GM19240 (cell line): Measurements from ENCODE around the gene FIGLA.

Experiments
- DNase-seq: peaks from one replicate; pipeline ENCODE4 v3.0.0; 2011; ENCODE audit warnings: low spot score; ENCODE audit not compliant: insufficient read length

Gene FIGLA

DNA sequence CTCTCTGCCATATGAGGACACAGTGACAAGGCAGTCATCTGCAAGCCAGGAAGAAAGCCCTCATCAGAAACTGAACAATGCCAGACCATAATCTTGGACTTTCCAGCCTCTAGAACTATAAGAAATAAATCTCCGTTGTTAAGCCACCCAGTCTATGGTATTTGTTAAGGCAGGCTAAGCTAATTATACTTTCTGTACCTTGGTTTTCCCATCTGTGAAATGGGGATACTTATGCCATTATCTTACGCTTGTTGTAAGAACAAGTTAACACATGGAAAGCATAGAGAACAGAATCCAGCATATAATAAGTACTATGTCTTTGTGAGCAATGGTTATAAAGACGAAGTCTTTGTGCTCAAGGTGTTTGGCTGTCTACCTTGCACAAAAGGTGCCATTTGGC, 14.2 kb downstream of the FIGLA start:
- no peak for DNase-seq

GRCh38 chr2:70775141-70775540, 15.3 kb downstream of the FIGLA start:
- no peak for DNase-seq

DNA sequence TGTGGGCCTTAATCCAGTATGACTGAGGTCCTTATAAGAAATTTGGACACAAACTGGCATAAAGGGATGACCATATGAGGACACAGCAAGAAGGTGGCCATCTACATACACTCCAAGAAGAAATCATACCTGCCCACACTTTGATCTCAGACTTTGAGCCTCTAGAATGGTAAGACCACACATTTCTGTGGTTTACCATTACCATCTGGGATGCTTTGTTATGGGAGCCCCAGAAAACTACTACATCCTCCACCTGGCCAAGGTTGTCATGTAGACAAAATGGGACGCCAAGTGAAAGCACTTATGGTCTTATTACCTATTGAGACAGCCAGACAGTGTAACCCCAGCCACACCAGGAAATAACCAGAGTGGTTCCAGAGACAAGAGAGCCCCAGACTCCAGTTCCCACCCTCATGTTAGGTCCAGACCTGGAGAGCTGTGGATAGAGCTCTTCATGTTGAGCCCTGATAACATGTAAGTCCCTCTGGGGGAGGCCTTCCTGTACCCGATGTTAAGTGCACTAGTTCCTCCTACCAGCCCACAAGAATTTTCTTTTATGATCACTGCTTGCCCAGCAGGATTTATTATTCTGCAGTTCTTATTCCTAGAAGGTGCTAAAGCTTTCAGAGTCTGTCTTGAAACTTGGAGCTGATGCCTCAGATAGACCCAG, 17.8 kb downstream of the FIGLA start:
- DNase-seq = no peak

- DNase-seq = no peak
Measured at GRCh38 chr2:70771446-70771845, 19.0 kb downstream of the FIGLA start.

DNA sequence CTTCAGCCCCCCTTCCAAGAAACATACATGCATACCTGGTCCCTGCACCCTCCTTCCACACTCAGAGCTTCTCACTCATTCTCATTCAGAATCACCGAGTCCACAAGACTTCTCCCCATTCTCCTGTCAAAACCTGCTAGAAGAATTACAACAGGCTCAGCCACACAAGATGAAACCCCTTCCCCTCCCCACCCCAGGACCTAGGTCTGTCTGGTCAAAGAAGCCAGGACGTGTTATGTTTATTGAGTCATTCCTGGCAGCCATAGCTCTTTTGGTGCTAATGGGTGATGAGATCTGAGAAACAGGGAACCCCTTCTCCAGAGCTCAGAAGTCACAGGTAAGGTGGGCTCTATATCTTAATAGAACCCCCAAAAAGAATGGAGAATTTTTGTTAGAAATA, 21.0 kb downstream of the FIGLA start:
- DNase-seq = no peak

DNA sequence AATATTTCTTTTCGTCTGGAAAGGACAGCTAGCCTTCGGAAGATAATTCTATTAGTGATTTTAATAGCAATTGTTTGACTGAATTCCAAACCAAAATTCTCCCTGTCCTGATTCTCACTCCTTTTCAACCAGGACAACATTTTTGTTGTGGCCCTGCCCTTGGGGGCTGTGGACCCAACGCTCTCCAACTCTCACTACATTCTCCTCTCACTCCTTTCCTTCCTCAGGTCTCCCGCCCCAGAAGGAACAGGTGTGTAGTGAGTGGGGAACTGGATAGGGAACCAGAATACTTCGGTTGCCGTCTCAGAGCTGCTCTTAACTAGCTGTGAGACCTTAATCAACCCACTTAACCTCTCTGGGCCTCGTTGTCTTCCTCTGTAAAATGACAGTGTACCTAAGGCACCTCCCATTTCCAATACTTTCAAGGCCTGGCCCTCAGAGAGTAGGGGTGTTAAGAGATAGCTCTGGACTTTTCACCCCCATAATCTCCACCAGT, 21.8 kb downstream of the FIGLA start:
- no peak for DNase-seq

DNA sequence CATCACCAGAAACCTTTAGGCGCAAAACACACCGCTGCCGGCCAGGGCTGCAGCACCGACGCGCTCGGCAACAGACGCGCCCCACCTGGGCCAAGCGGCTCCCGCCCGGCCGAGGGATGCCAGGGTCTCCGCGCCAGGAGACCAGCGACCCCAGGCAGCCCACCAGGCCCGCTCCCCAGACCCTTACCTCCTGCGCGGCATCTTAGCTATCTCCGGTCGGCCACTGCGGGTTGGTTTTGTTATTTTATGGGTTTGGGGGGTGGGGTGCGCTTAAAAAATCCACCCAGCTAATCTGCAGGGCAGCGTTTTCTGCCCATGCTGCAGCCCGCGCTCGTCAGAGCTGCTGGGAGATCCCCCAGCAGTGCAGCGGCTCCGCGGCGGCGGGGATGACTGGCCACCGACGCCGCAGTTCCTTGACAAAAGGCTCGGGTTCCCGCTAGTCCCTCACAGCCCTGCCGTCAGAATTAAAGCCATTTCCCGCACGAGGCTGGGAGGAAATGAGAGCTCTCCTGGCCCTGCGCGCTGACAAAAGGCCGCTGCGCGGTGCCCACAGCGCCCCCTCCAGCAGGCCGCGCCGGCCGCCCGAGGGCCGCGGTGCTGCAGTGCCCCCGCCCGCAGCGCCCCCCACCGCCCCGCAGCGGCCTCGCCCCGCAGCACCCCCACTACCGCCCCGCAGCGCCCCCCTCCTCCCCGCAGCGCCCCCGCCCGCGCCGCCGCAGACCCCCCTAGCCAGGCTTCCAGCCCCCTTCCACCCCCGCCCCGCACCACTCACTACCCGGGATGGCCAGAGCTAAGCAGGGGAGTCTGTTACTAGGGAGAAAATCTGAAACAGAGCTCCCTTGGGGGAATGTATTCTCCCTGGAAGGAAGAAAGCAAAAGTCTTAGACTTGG, 22.5 kb downstream of the FIGLA start, which contains the start of gene ADD2:
Gene ADD2 (minus strand): TSS at position 502 of the 891 bp plus-strand sequence. CDS start 61,792 bp downstream, outside the sequence.
- no peak for DNase-seq

DNA sequence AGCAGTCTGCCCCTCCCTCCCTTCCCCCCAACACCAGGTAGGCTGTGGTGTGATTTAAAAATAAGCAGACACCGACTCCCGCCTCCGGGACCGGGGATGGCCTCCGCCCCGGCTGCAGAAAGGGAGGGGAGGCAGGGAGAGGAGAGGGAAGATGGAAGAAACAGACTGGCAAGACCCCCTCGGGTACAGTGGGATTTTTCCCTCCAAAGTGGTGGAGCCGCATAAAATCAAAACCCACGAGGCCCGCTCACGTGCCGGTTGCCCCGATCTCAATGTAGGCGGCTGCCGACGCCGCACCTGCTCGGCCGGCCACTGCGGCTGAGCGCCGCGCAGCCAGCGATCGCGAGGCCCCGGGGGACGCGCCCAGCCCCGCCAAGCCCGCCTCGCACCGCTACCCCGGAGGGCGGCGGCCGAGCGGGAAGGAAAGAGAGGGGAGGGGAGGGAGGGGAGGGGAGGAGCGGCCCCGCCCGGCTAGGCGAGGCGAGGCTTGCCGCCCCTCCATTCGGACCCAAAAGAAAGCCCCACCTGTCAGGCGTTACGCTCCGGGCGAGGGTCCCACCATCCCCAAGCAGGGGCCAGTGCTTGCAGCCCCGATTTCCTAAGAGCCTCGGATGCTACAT, 23.3 kb downstream of the FIGLA start:
- no peak for DNase-seq

DNA sequence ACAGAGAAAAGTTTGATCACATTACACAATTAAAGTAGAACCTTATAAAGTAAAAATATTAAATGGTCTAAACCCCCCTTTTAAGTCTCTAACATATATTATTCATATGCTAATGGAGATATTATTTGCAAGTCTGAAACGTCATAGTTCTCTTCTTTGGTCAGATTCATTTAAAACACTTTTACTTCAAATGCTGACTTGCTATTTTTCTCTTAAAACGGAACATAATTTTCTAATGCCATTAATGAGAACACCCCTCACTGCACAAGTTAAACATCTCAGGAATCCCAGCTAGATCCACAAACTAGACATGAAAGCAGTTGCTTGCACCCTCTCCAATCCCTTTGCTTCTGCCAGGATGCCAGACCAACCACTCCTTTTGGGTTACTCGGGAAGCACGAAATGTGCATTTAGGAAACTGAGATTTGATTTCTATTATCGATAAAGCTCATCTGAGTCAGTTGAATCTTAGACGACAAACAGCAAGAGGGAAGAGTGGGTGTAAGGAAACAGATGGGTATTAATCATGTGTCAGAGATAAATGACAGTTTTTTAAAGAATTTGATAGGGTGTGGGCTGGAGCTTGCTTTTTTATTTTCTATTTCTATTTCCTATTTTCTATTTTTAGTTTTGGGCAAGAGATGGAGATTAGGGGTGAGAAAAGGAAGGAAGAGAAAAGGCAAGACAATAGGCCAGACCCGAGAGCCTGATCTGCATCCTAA, 23.9 kb downstream of the FIGLA start:
- DNase-seq = no peak

GRCh38 chr2:70765507-70765906, 24.9 kb downstream of the FIGLA start:
- DNase-seq = no peak

DNA sequence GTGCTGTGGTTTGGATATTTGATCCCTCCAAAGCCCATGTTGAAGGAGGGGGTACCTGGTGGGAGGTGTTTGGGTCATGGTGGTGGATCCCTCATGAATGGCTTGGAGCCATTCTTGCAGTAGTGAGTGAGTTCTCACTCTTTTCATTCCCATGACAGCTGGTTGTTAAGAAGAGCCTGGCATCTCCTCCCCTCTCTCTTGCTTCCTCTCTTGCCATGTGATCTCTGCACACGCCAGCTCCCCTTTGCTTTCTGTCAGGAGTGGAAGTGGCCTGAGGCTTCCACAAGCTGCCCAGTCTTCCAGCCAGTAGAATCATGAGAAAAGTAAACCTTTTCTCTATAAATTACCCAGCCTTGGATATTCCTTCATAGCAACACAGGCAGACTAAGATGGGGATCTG, 31.0 kb downstream of the FIGLA start:
- no peak for DNase-seq

DNA sequence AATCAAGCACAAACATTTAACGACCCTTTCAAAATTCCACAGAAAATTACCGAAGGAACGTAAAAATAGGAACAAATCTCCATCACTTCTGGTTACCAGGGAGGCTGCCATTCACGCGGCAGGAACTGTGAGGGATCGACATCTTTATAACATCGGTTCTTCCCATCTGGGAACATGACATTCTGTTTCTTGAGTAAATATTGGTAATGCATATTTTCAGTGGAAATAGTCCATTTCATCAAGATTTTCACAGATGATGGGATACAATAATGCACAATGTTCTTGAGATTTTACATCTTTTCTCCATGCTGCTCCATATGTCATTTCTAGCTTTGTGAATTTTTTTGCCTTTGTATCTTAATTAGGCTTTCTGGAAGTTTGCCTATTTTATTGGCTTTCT, 32.5 kb downstream of the FIGLA start:
- no peak for DNase-seq

DNA sequence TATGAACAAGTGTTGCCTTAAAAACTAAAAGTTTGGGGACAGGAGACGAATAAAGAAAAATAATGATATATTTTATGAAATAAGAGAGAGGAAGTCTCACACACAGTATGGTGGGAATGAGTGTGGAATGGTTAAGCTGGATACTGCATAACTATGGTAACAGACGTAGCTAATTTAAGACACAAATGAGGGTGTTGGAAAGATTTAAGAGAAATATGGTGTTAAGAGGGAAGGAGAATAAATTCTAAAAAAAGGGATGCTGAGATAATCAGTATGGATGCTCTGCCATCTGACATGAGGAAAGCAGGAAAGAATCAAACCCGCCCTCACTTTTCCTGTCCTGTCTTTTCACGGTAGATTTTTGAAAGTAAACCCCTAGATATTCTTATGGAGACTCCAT, 33.1 kb downstream of the FIGLA start:
- no peak for DNase-seq

GRCh38 chr2:70756128-70756527, 34.3 kb downstream of the FIGLA start:
- no peak for DNase-seq

- DNase-seq = no peak
Measured at GRCh38 chr2:70753902-70754301, 36.5 kb downstream of the FIGLA start.

DNA sequence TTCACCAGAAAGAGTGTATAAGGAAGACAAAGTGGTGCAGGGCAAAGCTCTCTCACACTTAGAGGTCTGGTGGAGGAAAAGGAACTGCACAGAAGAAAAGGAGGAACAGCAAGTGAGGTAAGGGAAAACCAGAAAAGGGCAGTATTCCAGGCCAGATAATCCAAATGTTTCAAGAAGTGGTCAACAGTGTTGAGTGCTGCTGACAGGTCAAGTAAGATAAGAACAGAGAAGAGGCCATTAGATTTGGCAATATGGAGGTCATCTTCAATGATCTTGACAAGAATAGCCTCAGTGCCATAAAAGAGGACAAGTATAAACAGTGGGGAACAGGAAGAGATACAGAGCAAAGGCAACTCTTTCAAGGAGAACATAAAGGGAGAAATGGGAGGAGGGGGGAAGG, 37.4 kb downstream of the FIGLA start:
- DNase-seq = no peak

GRCh38 chr2:70752396-70752795, 38.0 kb downstream of the FIGLA start:
- no peak for DNase-seq

DNA sequence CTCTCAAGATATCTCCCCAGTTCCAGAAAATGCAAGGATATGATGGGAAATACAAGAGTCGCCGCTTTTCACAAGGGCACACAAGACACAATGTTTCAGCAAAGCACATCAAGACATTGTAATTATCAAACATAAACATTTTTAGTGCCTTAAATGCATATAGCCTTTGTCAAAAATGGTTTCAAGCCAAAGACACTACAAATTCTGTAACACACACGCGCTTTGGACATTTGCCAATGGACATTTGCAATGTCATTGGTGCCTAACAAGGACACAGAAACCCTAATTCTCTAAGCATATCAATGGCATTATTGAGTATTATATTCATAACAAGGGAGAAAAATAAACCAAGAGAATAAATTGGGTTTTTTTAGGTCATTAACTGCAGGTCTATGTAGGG, 38.6 kb downstream of the FIGLA start:
- no peak for DNase-seq

DNA sequence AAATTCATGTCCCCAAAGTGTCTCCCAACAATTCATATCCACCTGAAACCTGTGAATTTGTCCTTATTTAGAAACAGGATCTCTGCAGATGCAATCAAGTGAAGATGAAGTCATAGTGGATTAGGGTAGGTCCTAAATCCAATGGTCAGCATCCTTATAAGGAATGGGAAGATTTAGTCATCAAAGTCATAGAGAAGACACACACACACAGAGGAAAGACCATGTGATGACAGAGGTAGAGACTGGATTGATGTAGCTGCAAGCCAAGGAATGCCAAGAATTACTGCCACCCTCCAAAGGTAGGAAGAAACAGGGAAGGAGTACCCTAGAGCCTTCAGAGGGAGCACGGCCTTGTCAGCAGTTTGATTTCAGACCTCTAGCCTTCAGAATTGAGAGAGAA, 40.1 kb downstream of the FIGLA start:
- no peak for DNase-seq

- DNase-seq = no peak
Measured at GRCh38 chr2:70748002-70748784, 42.2 kb downstream of the FIGLA start.

DNA sequence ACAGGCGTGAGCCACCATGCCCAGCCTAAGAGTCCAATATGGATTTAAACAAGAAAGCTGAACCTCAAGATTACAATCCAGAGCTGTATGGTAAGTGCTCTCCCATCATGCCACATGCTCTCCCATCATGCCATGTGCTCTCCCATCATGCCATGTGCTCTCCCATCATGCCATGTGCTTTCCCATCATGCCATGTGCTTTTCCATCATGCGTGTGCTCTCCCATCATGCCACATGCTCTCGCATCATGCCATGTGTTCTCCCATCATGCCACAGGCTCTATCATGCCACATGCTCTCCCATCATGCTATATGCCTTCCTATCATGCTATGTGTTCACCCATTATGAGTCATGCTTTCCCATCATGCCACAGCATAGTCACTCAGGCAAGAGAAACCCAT, 43.2 kb downstream of the FIGLA start:
- no peak for DNase-seq
